NCI-H345 treated with DMSO at 0.1 percent for 48 hours (cell line): ENCODE data around the gene RPS26.
"Not testable (repeated sequence)": the region's sequence is repeated elsewhere in the genome, so short reads cannot be mapped to it uniquely, and the experiment has no call there.

Experiments
- DNase-seq: peaks from one replicate; lab custom pipeline; 2025; ENCODE audit not compliant: unreplicated experiment; lab: John Stamatoyannopoulos, UW

RPS26 gene

DNA sequence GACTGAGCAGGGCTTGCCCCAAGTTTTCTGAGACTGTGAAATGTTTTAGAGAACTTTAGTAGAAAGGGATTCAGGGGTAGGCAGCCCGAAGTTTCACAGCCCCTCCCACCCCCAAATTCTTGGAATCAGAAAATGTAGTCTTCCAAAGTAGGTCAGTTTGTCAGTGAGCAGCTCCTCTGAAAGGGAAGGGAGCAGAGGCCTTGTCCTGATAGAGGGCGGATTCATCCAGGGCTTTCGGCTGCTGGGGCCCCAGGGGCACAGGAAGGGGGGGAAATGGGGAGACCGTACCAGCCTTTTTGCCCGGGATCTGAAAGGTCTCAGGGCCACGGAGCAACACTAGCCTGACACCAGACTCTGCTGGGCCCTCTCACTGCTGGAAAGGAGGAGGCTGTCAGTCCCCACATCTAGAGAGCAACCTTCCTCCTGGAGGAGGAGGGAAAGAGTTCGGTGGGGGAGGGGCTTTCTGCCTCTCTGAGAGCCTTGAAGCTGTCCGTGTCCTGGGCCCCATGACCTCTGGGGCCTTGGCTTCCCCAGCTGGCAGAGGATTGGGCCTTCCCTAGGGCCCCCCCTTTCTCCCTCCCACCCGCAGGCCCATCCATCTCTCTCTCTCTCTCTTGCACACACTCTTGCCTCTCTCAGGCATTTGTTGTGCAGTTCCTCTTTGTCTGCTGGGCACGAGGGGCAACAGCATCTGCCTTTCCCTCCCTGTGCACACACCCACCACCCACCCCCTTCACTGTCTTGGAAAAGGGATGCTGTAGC lies 21.1 kb upstream of the RPS26 start, which contains the start of gene IKZF4:
Gene IKZF4 (plus strand): TSS at position 621 of the 762 bp plus-strand sequence. CDS start 451 bp downstream, outside the sequence.
- no peak for DNase-seq

DNA sequence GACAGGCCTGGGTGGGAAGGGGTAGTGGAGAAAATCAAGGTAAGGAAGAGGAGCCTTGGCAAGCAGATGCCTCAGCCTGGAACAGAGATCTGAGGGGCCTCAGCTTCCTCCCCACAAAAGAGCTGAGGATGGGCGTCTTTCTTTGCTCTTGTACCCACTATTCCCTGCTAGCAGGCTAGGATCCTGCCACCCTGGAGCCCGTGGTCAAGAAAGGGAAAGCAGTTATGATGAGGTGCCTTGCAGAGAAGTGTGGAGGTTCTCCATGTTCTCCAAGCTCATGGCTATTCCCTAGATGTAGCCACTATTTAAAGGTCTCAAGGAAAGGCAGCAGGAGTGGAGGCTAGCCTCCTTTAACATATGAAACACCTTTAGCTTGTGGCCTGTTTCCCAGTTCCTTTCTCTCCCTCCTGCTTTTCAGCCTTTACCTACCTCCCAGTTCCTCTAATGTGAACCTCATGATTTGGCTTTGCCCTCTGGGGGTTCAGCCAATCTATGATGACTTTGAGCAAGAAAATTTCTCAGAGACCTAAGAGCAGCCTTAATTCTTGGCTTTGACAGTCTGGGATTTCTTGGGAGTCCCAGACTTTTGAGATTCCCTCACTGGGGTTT lies 19.7 kb upstream of the RPS26 start:
- no peak for DNase-seq

DNA sequence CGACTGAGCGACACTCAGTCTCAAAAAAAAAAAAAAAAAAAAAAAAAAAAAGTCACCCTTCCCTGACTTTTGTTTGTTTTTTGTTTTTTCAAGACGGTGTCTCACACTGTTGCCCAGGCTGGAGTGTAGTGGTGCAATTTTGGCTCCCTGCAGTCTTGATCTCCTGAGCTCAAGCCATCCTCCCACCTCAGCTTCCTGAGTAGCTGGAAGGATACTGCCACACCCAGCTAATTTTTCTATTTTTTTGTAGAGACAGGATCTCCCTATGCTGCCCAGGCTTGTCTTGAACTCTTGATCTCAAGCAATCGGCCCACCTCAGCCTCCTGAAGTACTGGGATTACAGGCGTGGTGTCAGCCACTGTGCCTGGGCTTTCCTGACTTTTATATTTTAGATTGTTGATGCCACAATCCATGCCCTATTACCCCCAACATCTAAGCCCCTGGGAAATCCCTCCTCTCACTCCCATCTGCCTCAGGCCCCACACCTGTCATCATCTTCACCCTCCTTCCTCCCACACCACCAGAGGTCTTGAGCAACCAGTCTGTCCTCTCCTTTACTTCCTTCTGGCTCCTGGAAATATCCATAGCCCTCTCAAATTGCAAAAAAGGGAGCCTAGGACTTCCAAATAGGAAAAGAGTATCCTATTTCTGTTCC lies 13.1 kb upstream of the RPS26 start:
- DNase-seq: no peak

DNA sequence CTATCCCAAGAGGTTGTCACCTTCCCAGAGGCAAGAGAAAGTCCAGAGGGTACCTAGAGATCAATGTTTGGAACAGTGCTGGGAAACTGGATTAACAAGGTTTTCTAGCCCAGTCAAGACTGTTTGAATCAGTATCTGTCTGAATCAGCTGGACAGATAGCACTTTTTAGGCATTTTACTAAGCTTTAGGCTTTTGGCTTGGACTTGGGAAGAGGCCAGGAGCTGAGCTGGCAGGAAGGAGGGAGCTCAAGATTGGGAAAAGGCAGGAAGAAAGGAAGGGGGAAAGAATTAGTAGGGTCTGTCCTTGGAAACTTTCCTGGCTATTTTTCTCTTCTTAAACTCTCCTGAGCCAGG lies 12.6 kb upstream of the RPS26 start:
- DNase-seq: no peak

DNA sequence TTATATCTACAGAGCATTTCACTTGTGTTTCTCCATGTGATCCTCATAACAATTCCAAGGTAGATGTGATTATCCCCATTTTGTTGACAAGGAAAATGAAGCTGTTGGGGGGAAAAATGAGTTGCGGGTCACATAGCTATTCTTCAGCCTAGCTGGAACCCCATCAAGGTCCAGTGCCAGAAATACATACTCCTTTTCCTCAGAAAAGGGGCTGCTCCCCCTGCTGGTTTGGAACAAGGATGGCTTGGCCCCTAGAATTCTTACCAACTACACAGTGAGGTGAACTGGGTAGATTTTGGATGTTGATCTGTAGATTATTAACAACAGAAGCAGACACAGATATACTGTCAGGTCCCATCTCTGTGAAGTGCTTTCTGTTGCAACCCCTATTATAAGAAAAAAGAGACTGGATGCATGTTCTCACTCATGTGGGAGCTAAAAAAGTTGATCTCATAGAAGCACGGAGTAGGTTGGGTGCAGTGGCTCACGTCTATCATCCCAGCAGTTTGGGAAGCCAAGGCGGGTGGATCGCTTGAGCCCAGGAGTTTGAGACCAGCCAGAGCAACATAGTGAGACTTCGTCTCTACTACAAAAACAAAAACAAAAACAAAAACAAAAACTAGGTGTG lies 11.9 kb upstream of the RPS26 start:
- peak; percentile 6 for DNase-seq

DNA sequence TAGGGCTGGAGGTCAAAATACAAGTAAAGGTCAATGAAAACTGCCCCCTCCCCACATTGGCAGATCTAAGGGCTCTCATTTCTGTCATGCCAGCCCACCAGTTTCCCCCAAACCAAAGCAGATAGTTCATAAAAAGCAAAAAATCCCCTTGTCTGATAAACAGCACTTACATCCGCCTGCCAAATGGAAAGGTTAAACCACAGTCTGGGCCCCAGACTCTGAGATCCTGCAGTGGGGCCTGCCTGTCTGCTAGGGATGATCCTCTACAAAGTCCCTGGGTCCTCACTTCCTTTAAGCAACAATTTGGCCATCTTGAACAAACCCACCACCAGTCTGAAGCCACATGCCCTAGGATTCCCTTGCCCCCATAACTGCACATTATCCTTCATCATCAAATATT lies 9.7 kb upstream of the RPS26 start:
- DNase-seq: no peak

DNA sequence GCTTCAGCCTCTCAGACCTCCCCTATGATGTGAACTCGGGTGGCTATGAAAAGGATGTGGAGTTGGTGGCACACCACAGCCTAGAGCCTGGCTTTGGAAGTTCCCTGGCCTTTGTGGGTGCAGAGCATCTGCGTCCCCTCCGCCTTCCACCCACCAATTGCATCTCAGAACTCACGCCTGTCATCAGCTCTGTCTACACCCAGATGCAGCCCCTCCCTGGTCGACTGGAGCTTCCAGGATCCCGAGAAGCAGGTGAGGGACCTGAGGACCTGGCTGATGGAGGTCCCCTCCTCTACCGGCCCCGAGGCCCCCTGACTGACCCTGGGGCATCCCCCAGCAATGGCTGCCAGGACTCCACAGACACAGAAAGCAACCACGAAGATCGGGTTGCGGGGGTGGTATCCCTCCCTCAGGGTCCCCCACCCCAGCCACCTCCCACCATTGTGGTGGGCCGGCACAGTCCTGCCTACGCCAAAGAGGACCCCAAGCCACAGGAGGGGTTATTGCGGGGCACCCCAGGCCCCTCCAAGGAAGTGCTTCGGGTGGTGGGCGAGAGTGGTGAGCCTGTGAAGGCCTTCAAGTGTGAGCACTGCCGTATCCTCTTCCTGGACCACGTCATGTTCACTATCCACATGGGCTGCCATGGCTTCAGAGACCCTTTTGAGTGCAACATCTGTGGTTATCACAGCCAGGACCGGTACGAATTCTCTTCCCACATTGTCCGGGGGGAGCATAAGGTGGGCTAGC lies 7.0 kb upstream of the RPS26 start:
- DNase-seq: no peak

DNA sequence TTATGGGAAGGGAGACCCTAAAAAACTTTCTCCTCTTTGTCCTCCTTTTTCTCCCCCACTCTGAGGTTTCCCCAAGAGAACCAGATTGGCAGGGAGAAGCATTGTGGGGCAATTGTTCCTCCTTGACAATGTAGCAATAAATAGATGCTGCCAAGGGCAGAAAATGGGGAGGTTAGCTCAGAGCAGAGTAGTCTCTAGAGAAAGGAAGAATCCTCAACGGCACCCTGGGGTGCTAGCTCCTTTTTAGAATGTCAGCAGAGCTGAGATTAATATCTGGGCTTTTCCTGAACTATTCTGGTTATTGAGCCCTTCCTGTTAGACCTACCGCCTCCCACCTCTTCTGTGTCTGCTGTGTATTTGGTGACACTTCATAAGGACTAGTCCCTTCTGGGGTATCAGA lies 4.6 kb upstream of the RPS26 start:
- no peak for DNase-seq

DNA sequence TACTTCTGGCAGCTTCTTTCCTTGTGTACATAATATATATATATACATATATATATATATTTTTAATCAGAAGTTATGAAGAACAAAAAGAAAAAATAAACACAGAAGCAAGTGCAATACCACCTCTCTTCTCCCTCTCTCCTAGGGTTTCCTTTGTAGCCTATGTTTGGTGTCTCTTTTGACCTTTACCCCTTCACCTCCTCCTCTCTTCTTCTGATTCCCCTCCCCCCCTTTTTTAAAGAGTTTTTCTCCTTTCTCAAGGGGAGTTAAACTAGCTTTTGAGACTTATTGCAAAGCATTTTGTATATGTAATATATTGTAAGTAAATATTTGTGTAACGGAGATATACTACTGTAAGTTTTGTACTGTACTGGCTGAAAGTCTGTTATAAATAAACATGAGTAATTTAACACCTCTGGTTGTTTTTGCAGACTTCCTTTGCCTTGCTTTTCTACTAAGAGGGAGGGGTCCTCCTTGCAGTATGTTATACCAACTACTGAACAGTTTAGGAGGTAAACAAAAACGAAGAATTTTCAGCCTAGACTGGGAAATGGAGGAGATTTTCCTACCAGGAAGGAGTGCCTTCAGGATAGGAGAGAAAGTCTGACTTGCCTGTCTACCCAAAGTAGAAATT lies 3.6 kb upstream of the RPS26 start:
- DNase-seq: no peak

DNA sequence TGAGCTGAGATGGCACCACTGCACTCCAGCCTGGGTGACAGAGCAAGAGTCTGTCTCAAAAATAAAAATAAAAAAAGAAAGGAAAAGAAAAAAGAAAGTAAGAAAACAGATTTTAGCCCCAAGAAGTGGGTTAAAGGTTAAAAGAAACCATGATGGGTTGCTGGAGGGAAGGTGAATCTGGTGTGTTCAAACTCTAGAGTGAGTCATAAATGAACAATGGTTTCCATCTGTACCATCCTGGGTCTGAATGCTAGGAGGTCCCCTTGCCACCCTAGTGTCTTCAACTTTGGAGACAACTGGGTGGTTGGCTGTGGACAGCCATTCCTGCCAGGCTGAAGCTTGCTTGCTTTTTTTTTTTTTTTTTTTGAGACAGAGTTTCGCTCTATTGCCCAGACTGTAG lies 1.6 kb upstream of the RPS26 start:
- DNase-seq: no peak

DNA sequence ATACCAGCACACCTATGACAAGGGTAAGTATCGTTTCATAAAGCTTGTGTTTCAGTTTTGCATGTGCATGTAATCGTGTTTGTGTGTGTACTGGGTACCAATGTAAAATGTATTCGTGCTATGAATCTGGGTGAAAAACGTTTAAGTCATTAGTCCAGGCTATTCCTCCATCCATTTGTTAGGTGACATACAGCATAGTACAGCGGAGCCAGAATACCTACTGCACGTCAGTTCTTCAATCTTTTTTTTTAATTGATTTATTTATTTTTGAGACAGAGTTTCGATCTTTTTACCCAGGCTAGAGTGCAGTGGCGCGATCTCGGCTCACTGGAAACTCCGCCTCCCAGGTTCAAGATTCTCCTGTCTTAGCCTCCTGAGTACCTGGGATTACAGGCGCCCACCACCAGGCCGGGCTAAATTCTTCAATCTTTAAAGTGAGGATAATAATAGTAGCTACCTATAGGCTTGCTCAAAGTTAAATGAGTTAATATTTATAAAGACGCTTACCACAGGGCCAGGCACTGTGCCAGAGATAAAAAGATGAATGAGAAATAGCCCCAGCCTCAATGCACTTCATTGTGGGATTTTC lies 661 bp upstream of the RPS26 start:
- DNase-seq: no peak

DNA sequence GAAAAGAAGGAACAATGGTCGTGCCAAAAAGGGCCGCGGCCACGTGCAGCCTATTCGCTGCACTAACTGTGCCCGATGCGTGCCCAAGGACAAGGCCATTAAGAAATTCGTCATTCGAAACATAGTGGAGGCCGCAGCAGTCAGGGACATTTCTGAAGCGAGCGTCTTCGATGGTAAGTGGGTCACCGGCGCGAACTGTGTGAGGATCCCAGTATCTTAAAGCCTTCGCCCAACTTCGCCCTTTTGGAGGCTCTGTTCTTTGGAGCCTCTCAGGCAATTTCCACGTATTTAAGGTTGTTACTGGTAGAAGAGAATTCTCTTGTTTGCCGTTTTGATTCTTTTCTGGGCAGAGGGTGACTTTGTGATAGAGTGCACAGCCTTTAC lies 704 bp downstream of the RPS26 start:
- DNase-seq: not testable (repeated sequence)

DNA sequence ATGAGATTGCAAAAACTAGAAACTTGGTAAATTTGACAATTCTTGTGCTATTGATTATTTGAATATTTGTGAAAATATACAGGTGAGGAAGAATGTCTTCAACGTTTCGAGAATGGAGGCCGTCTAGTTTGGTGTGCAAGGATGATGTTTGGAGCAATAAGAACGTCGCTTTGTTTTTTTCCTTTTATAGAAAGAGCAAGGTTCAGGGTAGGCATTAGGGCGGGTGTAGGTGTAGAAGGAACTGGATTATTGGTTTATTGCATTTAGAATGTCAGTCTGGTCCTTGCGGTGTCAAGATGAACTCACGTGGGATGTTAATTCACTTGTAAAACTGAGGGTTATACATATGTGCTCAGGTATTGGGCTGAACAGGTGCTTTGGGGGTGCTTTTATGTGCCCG lies 1.1 kb downstream of the RPS26 start:
- DNase-seq: no peak

DNA sequence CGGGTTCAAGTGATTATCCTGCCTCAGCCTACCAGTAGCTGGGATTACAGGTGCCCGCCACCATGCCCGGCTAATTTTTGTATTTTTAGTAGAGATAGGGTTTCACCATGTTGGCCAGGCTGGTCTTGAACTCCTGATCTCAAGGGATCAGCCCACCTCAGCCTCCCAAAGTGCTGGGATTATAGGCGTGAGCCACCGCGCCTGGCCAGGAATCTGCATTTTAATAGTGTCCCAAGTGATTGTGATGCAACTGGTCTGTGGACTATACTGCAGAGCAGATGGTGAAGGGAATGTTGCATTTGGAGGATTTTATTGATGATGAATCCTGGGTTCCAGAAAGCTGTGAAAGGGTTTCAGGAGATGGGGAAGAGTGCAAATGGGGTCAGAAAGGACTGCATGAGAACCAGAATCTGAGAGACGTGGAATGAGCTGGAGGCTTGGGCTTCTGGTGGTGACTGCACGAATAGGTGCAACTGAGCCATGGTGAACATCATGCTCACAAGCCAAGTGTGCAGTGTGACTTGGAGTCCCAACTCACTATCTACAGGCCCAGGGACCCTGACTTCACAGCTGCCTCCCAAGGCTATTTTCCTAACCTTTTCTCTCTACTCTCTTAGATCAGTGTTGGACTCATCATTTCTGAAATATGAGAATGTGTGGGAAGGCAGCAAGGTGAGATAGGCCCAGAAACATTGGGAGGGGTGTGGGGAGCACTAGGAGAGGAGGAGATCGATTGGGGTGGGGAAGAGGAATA lies 4.5 kb downstream of the RPS26 start:
- DNase-seq: no peak

DNA sequence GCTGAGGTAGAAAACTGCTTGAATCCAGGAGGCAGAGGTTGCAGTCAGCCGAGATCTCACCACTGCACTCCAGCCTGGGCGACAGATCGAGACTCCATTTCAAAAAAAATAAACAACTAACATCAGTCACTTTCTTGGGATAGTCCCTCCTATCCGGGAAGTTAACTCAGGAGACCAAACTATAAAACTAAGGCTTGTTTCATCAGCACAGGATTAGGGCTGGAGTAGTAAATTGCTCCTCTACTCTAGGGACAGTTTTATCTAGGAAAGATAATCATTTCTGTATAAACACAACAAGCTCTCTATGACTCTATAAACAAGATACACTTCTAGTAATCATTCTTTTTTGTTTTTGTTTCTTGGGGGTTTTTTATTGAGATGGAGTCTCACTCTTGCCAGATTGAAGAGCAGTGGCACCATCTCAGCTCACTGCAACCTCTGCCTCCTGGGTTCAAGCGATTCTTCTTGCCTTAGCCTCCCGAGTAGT lies 11.7 kb downstream of the RPS26 start:
- DNase-seq: no peak

DNA sequence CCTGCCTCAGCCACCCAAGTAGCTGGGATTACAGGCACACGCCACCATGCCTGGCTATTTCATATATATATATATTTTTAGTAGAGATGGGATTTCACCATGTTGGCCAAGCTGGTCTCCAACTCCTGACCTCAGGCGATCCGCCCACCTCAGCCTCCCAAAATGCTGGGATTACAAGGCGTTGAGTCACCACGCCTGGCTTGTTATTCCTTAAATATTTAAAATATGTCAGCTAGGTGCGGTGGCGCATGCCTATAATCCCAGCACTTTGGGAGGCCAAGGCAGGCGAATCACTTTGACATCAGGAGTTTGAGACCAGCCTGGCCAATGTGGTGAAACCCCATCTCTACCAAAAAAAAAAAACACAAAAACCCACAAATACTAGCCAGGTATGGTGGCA lies 18.2 kb downstream of the RPS26 start:
- DNase-seq: not testable (repeated sequence)

DNA sequence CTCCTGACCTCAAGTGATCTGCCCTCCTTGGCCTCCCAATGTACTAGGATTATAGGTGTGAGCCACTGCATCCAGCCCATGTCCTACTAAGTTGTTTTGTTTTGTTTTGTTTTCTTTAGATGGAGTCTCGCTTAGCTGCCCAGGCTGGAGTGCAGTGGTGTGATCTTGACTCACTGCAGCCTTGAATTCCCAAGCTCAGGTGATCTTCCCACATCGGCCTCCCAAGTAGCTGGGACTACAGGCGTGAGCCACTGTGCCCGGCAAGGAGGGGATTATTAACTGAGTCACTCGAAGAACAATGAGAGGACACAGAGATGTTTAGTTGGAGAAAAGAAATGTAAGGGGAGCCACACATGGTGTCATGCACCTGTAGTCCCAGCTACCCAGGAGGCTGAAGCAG lies 20.3 kb downstream of the RPS26 start:
- no peak for DNase-seq

DNA sequence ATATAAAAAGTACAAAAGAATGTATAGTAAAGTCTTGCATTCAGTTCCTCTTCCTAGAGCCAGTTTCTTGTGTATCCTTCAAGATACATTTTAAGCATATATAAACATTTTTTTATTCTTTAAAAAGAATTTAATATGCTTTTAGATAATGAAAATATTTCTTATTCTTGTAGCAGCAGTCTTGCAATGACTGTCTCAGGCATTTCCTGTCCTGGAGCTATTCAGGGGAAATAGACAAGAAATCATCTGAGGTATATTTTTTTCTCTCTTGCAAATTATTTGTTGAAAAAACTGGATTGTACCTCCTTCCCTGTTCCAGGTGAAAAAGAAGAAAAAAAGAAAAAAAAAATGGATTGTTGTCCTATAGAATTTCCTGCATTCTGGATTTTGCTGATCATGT lies 21.3 kb downstream of the RPS26 start:
- DNase-seq: no peak

DNA sequence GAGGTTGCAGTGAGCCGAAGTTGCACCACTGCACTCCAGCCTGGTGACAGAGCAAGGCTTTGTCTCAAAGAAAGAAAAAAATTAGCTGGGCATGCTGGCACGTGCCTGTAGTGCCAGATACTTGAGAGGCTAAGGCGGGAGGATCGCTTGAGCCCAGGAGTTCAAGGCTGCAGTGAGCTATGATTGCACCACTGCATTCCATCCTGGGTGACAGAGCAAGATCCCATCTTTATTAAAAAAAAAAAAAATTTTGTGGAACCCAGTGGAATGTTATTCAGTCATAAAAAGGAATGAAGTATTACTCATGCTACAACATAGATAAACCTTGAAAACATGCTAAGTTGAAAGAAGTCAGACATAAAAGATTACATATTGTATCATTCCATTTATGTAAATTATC lies 29.9 kb downstream of the RPS26 start:
- no peak for DNase-seq

DNA sequence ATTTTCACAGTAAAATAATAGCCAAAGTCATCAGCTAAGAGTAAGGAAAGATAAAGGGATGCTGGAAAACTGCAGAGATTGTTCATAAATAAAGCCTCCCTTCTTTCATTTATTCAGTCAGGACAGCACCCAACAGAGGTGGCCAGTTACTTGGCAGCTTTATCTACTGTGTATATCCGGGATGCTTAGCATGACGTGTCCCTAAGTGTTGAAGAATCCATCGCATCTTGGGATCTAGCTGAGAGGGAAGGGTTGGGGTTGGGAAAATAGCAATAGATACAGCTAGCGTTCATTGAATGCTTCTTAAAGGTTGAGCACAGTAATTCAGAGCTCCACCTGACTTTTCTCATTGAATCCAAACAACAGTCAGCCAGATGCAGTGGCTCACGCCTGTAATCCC lies 32.7 kb downstream of the RPS26 start:
- DNase-seq: no peak
